ENCODE data around the gene UVSSA.

Gene UVSSA

GRCh38 chr4:1361431-1361830 lies 14.4 kb downstream of the UVSSA start:
- TF ChIP-seq ZFX (IDR thresholded peaks at IDR 0.05; ENCODE audit: borderline replicate concordance): no peak
- TF ChIP-seq CTCF (IDR thresholded peaks at IDR 0.05): no peak

DNA sequence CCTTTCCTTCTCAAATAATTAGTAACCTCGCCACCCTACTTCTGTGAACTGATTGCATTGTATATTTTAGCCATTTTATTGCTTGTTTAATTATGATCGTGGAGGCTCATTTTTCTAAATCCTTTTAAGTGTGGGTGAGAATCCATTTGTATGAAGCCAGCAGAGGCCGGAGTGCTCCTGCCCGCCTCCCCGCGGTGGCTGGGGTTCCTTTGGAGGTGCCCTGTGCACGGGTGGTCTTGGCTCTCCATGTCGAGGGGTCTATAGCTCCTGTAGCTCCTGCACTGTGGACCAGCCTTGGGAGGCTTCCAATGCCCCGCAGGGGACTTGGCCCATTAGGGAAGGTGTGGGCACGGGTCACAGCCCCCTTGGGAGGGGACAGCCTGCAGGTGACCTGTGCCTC lies 15.0 kb downstream of the UVSSA start:
- no peak overlapping the region for H3K27ac ChIP-seq
- no peak for TF ChIP-seq ZFX (IDR thresholded peaks at IDR 0.05; ENCODE audit: borderline replicate concordance)
- no peak for TF ChIP-seq CTCF (IDR thresholded peaks at IDR 0.05)

More at GRCh38 chr4:1361431-1361830, 14.4 kb downstream of the UVSSA start:
- H3K27ac ChIP-seq: no peak overlapping the region

DNA sequence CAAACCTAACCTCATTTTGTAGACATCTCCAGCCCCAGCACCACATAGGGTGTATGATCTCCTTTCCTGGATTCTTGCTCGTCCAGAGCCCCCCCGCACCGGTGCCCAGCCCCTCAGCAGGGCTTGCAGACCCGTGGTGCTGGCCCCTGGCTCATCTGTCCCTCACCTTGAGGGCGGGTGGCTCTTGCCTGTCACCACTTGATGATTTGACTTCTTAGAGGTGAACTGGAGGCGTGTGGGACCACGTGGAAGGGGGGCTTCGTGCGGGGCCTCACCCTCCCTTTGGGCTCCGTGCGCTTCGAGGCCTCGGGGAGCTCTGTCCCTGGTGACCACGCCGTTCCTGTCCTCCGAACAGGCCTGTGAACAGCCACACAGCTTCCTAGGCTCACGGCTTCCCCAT lies 15.5 kb downstream of the UVSSA start:
- no peak overlapping the region for H3K27ac ChIP-seq
- TF ChIP-seq CTCF (IDR thresholded peaks at IDR 0.05): no peak
- TF ChIP-seq ZFX (IDR thresholded peaks at IDR 0.05; ENCODE audit: borderline replicate concordance): no peak

GRCh38 chr4:1363513-1363912 lies 16.5 kb downstream of the UVSSA start:
- H3K27ac ChIP-seq: no peak overlapping the region
- TF ChIP-seq ZFX (IDR thresholded peaks at IDR 0.05; ENCODE audit: borderline replicate concordance) (no peak), CTCF (IDR thresholded peaks at IDR 0.05) (no peak)

DNA sequence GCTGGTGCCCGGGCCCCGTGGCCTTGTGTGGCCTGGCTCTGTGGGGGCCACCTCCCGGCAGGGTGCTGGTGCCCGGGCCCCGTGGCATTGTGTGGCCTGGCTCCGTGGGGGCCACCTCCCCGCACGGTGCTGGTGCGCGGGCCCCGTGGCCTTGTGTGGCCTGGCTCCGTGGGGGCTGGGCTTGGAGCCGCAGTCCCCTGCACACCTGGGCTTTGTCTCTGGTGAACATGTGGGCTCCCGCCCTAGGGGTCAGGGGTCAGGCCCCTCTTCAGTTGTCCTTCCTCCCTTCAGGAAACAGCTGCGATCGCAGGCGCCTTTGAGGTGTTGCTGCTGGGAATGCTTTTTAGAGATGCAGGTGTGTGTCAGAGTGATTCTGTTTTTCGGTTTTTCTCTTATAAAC lies 17.2 kb downstream of the UVSSA start:
- no peak overlapping the region for H3K27ac ChIP-seq
- TF ChIP-seq CTCF (IDR thresholded peaks at IDR 0.05) (no peak), ZFX (IDR thresholded peaks at IDR 0.05; ENCODE audit: borderline replicate concordance) (no peak)

GRCh38 chr4:1364748-1365147 lies 17.7 kb downstream of the UVSSA start:
- H3K27ac ChIP-seq: no peak overlapping the region

More at GRCh38 chr4:1364748-1365147, 17.7 kb downstream of the UVSSA start:
- TF ChIP-seq ZFX (IDR thresholded peaks at IDR 0.05; ENCODE audit: borderline replicate concordance) (no peak), CTCF (IDR thresholded peaks at IDR 0.05) (no peak)
